Astrocyte (in vitro differentiated cells and primary cell): ENCODE results near the gene PLEKHM2.

ENCODE experiments used
- EZH2 ChIP-seq: IDR thresholded peaks from 2 replicates; pipeline ENCODE4 v1.6.1; 2012; ENCODE audit warnings: mild to moderate bottlenecking, low read length, inconsistent platforms; ENCODE audit not compliant: insufficient read depth
- TF ChIP-seq, protein P1 (sequence below): IDR thresholded peaks from 2 replicates; pipeline ENCODE4 v1.5.1; 2011; ENCODE audit warnings: low read depth, mild to moderate bottlenecking, inconsistent platforms, low read length, moderate library complexity; ENCODE audit not compliant: insufficient read depth

DNA sequence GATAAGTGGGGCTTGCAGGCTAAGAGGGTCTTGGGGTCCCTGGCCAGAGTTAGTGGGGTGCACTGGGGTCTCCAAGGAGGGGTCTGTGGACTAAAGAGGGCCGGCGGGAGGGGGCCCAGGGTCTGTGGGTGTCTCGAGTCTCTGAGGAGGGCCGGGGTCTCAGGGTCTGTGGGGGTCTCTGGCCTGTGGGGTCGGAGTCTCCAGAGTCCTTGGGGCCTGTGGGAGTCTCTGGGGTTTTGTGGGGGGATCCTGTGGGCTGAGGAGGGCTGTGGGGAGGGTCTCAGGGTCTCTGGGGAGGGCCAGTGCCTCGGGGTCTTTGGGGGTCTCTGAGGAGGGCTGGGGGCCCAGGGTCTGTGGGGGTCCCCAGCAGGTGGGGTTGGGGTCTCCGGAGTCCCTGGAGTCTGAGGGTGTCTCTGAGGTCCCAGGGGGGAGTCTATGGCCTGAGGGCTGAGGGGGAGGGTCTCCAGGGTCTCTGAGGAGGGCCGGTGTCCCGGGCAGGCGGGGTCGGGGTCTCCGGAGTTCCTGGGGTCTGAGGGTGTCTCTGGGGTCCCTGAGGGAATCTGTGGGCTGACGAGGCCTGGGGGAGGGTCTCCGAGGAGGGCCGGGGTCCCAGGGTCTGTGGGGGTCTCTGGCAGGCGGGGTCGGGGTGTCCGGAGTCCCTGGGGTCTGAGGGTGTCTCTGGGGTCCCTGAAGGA is 628 bp upstream of the PLEKHM2 start:
- TF ChIP-seq, protein P1, sequence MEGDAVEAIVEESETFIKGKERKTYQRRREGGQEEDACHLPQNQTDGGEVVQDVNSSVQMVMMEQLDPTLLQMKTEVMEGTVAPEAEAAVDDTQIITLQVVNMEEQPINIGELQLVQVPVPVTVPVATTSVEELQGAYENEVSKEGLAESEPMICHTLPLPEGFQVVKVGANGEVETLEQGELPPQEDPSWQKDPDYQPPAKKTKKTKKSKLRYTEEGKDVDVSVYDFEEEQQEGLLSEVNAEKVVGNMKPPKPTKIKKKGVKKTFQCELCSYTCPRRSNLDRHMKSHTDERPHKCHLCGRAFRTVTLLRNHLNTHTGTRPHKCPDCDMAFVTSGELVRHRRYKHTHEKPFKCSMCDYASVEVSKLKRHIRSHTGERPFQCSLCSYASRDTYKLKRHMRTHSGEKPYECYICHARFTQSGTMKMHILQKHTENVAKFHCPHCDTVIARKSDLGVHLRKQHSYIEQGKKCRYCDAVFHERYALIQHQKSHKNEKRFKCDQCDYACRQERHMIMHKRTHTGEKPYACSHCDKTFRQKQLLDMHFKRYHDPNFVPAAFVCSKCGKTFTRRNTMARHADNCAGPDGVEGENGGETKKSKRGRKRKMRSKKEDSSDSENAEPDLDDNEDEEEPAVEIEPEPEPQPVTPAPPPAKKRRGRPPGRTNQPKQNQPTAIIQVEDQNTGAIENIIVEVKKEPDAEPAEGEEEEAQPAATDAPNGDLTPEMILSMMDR = no peak
- no peak for TF ChIP-seq EZH2
